ENCODE measurements around the gene SND1. TPM values are rescaled to one million over a fixed set of nuclear protein-coding genes. Genes with fewer than 3 reads are reported as not detected.

SND1 gene
- total RNA-seq, 1 experiment from 2014 or later, result 104 TPM

- Histone ChIP-seq H3K79me2 (ENCODE audit: low read length) (peaks cover 57% of the 10 kb centered on the region), H3K9me3 (ENCODE audit: low read length) (no peaks in the 10 kb centered on the region), H4K20me1 (ENCODE audit: insufficient read depth, low read depth, low read length) (no peaks in the 10 kb centered on the region)
These were observed 236.4 kb downstream of the SND1 start for GRCh38 chr7:127888411-127888810.

GRCh38 chr7:127888825-127889224, 236.8 kb downstream of the SND1 start:
- DNase-seq, result no peak
- Histone ChIP-seq H3K4me1 (ENCODE audit: low read length) (no peaks in the 10 kb centered on the region; the same call in 1 of the 2 replicates), H4K20me1 (ENCODE audit: insufficient read depth, low read depth, low read length) (no peaks in the 10 kb centered on the region), H3K9ac (ENCODE audit: low read length) (no peak overlapping the region), H3K4me3 (ENCODE audit: low read length) (no peak overlapping the region), H2AFZ (ENCODE audit: low read length) (no peak overlapping the region), H3K4me2 (ENCODE audit: low read depth, low read length, poor library complexity, severe bottlenecking) (no peak overlapping the region), H3K27ac (ENCODE audit: low read length) (no peak overlapping the region), H3K9me3 (ENCODE audit: low read length) (no peaks in the 10 kb centered on the region), H3K79me2 (ENCODE audit: low read length) (peaks cover 55% of the 10 kb centered on the region), H3K36me3 (ENCODE audit: insufficient read depth, low read length) (peaks cover 25% of the 10 kb centered on the region; the same call in 1 of the 2 replicates), H3K27me3 (ENCODE audit: low read length) (no peaks in the 10 kb centered on the region), H3K9me2 (replicated peaks; ENCODE audit: insufficient read depth, low read length) (no peaks in the 10 kb centered on the region)

More at GRCh38 chr7:127888411-127888810, 236.4 kb downstream of the SND1 start:
- no peaks in the 10 kb centered on the region; the same call in 1 of the 2 replicates for H3K4me1 ChIP-seq (ENCODE audit: low read length)
- peaks cover 25% of the 10 kb centered on the region; the same call in 1 of the 2 replicates for H3K36me3 ChIP-seq (ENCODE audit: insufficient read depth, low read length)
- H3K4me3 ChIP-seq (ENCODE audit: low read length), result no peak overlapping the region
- DNase-seq, result no peak
- no peaks in the 10 kb centered on the region for H3K9me2 ChIP-seq (replicated peaks; ENCODE audit: insufficient read depth, low read length)
- no peak overlapping the region for H2AFZ ChIP-seq (ENCODE audit: low read length)
- no peak overlapping the region for H3K4me2 ChIP-seq (ENCODE audit: low read depth, low read length, poor library complexity, severe bottlenecking)
- no peaks in the 10 kb centered on the region for H3K27me3 ChIP-seq (ENCODE audit: low read length)
- H3K9ac ChIP-seq (ENCODE audit: low read length), result no peak overlapping the region
- H3K27ac ChIP-seq (ENCODE audit: low read length), result no peak overlapping the region

- Histone ChIP-seq H3K36me3 (ENCODE audit: insufficient read depth, low read length) (peaks cover 25% of the 10 kb centered on the region; the same call in 1 of the 2 replicates), H3K4me3 (ENCODE audit: low read length) (no peak overlapping the region), H3K4me2 (ENCODE audit: low read depth, low read length, poor library complexity, severe bottlenecking) (no peak overlapping the region), H3K79me2 (ENCODE audit: low read length) (peaks cover 57% of the 10 kb centered on the region), H3K27ac (ENCODE audit: low read length) (no peak overlapping the region), H4K20me1 (ENCODE audit: insufficient read depth, low read depth, low read length) (no peaks in the 10 kb centered on the region), H3K9ac (ENCODE audit: low read length) (no peak overlapping the region), H3K27me3 (ENCODE audit: low read length) (no peaks in the 10 kb centered on the region), H3K9me3 (ENCODE audit: low read length) (no peaks in the 10 kb centered on the region), H3K9me2 (replicated peaks; ENCODE audit: insufficient read depth, low read length) (no peaks in the 10 kb centered on the region), H3K4me1 (ENCODE audit: low read length) (no peaks in the 10 kb centered on the region; the same call in 1 of the 2 replicates), H2AFZ (ENCODE audit: low read length) (no peak overlapping the region)
- no peak for DNase-seq
These were observed 237.7 kb downstream of the SND1 start for GRCh38 chr7:127889677-127890076.

GRCh38 chr7:127890726-127891125, 238.7 kb downstream of the SND1 start:
- no peak overlapping the region for H3K9ac ChIP-seq (ENCODE audit: low read length)
- no peak overlapping the region for H3K4me3 ChIP-seq (ENCODE audit: low read length)
- no peak overlapping the region for H2AFZ ChIP-seq (ENCODE audit: low read length)
- H3K9me2 ChIP-seq (replicated peaks; ENCODE audit: insufficient read depth, low read length), result no peaks in the 10 kb centered on the region
- no peaks in the 10 kb centered on the region for H3K4me1 ChIP-seq (ENCODE audit: low read length)
- no peaks in the 10 kb centered on the region for H3K9me3 ChIP-seq (ENCODE audit: low read length)
- no peaks in the 10 kb centered on the region for H3K27me3 ChIP-seq (ENCODE audit: low read length)
- H3K27ac ChIP-seq (ENCODE audit: low read length), result no peak overlapping the region
- H4K20me1 ChIP-seq (ENCODE audit: insufficient read depth, low read depth, low read length), result no peaks in the 10 kb centered on the region
- peaks cover 58% of the 10 kb centered on the region for H3K79me2 ChIP-seq (ENCODE audit: low read length)
- peaks cover 25% of the 10 kb centered on the region; the same call in 1 of the 2 replicates for H3K36me3 ChIP-seq (ENCODE audit: insufficient read depth, low read length)
- no peak for DNase-seq
- H3K4me2 ChIP-seq (ENCODE audit: low read depth, low read length, poor library complexity, severe bottlenecking), result no peak overlapping the region

GRCh38 chr7:127891144-127891543, 239.2 kb downstream of the SND1 start:
- H3K79me2 ChIP-seq (ENCODE audit: low read length), result peaks cover 59% of the 10 kb centered on the region
- H3K27ac ChIP-seq (ENCODE audit: low read length), result no peak overlapping the region
- H3K9me3 ChIP-seq (ENCODE audit: low read length), result no peaks in the 10 kb centered on the region
- peaks cover 25% of the 10 kb centered on the region; the same call in 1 of the 2 replicates for H3K36me3 ChIP-seq (ENCODE audit: insufficient read depth, low read length)
- H3K4me1 ChIP-seq (ENCODE audit: low read length), result no peaks in the 10 kb centered on the region; the same call in 1 of the 2 replicates
- no peak for DNase-seq
- H2AFZ ChIP-seq (ENCODE audit: low read length), result no peak overlapping the region
- H3K9ac ChIP-seq (ENCODE audit: low read length), result no peak overlapping the region
- H3K4me3 ChIP-seq (ENCODE audit: low read length), result no peak overlapping the region
- no peaks in the 10 kb centered on the region for H3K9me2 ChIP-seq (replicated peaks; ENCODE audit: insufficient read depth, low read length)
- no peaks in the 10 kb centered on the region for H4K20me1 ChIP-seq (ENCODE audit: insufficient read depth, low read depth, low read length)
- H3K27me3 ChIP-seq (ENCODE audit: low read length), result no peaks in the 10 kb centered on the region
- no peak overlapping the region for H3K4me2 ChIP-seq (ENCODE audit: low read depth, low read length, poor library complexity, severe bottlenecking)

GRCh38 chr7:127891854-127892438, 240.0 kb downstream of the SND1 start:
- H3K4me2 ChIP-seq (ENCODE audit: low read depth, low read length, poor library complexity, severe bottlenecking), result no peak overlapping the region
- no peaks in the 10 kb centered on the region for H4K20me1 ChIP-seq (ENCODE audit: insufficient read depth, low read depth, low read length)
- H3K79me2 ChIP-seq (ENCODE audit: low read length), result peaks cover 67% of the 10 kb centered on the region
- no peak overlapping the region for H2AFZ ChIP-seq (ENCODE audit: low read length)
- no peaks in the 10 kb centered on the region for H3K9me2 ChIP-seq (replicated peaks; ENCODE audit: insufficient read depth, low read length)
- H3K27me3 ChIP-seq (ENCODE audit: low read length), result no peaks in the 10 kb centered on the region
- H3K27ac ChIP-seq (ENCODE audit: low read length), result no peak overlapping the region
- H3K36me3 ChIP-seq (ENCODE audit: insufficient read depth, low read length), result peaks cover 25% of the 10 kb centered on the region; the same call in 1 of the 2 replicates
- DNase-seq, result no peak
- no peak overlapping the region for H3K9ac ChIP-seq (ENCODE audit: low read length)
- H3K9me3 ChIP-seq (ENCODE audit: low read length), result no peaks in the 10 kb centered on the region
- no peak overlapping the region for H3K4me3 ChIP-seq (ENCODE audit: low read length)
- H3K4me1 ChIP-seq (ENCODE audit: low read length), result peaks cover 8% of the 10 kb centered on the region

GRCh38 chr7:127892488-127893314, 240.7 kb downstream of the SND1 start:
- Histone ChIP-seq H3K27ac (ENCODE audit: low read length) (no peak overlapping the region), H3K4me3 (ENCODE audit: low read length) (no peak overlapping the region), H3K4me1 (ENCODE audit: low read length) (peaks cover 16% of the 10 kb centered on the region), H3K36me3 (ENCODE audit: insufficient read depth, low read length) (peaks cover 25% of the 10 kb centered on the region; the same call in 1 of the 2 replicates), H4K20me1 (ENCODE audit: insufficient read depth, low read depth, low read length) (no peaks in the 10 kb centered on the region), H3K4me2 (ENCODE audit: low read depth, low read length, poor library complexity, severe bottlenecking) (no peak overlapping the region), H3K9ac (ENCODE audit: low read length) (no peak overlapping the region), H3K79me2 (ENCODE audit: low read length) (peaks cover 74% of the 10 kb centered on the region), H3K9me2 (replicated peaks; ENCODE audit: insufficient read depth, low read length) (no peaks in the 10 kb centered on the region), H3K27me3 (ENCODE audit: low read length) (no peaks in the 10 kb centered on the region), H2AFZ (ENCODE audit: low read length) (no peak overlapping the region), H3K9me3 (ENCODE audit: low read length) (no peaks in the 10 kb centered on the region)
- DNase-seq, result no peak

GRCh38 chr7:127893547-127893946, 241.6 kb downstream of the SND1 start:
- Histone ChIP-seq H3K36me3 (ENCODE audit: insufficient read depth, low read length) (peaks cover 17% of the 10 kb centered on the region; the same call in 1 of the 2 replicates), H3K79me2 (ENCODE audit: low read length) (peaks cover 79% of the 10 kb centered on the region), H2AFZ (ENCODE audit: low read length) (no peak overlapping the region), H3K9ac (ENCODE audit: low read length) (no peak overlapping the region), H3K27me3 (ENCODE audit: low read length) (no peaks in the 10 kb centered on the region), H3K9me2 (replicated peaks; ENCODE audit: insufficient read depth, low read length) (no peaks in the 10 kb centered on the region), H3K4me1 (ENCODE audit: low read length) (peaks cover 24% of the 10 kb centered on the region), H3K4me3 (ENCODE audit: low read length) (no peak overlapping the region), H3K4me2 (ENCODE audit: low read depth, low read length, poor library complexity, severe bottlenecking) (no peak overlapping the region), H4K20me1 (ENCODE audit: insufficient read depth, low read depth, low read length) (no peaks in the 10 kb centered on the region), H3K27ac (ENCODE audit: low read length) (no peak overlapping the region), H3K9me3 (ENCODE audit: low read length) (no peaks in the 10 kb centered on the region)
- DNase-seq, result no peak
